ENCODE data around the gene MLYCD. TPM values are rescaled to one million over a fixed set of nuclear protein-coding genes. Genes with fewer than 3 reads are reported as not detected.

Gene MLYCD
- total and polyA plus RNA-seq, 7 donors: 1.8 to 16.3 (median 9.3) TPM

GRCh38 chr16:83870830-83871229 lies 28.1 kb upstream of the MLYCD start:
- DNase-seq: no peak
- 20 to 52% methylated on average over 5 of the region's 5 CpGs for WGBS, 2 donors
- H3K4me3 ChIP-seq: no peak overlapping the region
- TF ChIP-seq POLR2AphosphoS5 (IDR thresholded peaks at IDR 0.05) (no peak), EP300 (IDR thresholded peaks at IDR 0.05) (no peak), POLR2A (IDR thresholded peaks at IDR 0.05) (no peak), CTCF (IDR thresholded peaks at IDR 0.05) (no peak)
- H3K27me3 ChIP-seq: no peaks in the 10 kb centered on the region
- H3K9me3 ChIP-seq: no peaks in the 10 kb centered on the region
- no peaks in the 10 kb centered on the region for H3K4me1 ChIP-seq
- intact Hi-C loops (cut with DNase I): no loop called here
- H3K36me3 ChIP-seq: no peaks in the 10 kb centered on the region
- H3K27ac ChIP-seq: no peak overlapping the region

- intact Hi-C loops (cut with DNase I): loop anchor here (2.0 kb wide), 1 partner anchor 52 kb away; no protein-coding TSS in a partner anchor
- no peak overlapping the region for H3K27ac ChIP-seq
- no peak overlapping the region for H3K4me3 ChIP-seq
- no peaks in the 10 kb centered on the region for H3K36me3 ChIP-seq
- H3K4me1 ChIP-seq: no peaks in the 10 kb centered on the region
- H3K27me3 ChIP-seq: no peaks in the 10 kb centered on the region
- DNase-seq: no peak
- no peaks in the 10 kb centered on the region for H3K9me3 ChIP-seq
- TF ChIP-seq POLR2AphosphoS5 (IDR thresholded peaks at IDR 0.05): no peak
- TF ChIP-seq CTCF (IDR thresholded peaks at IDR 0.05): peak in 3 of 4 experiments; percentile 19 to 31 (median 31)
- 37 to 39% methylated on average over 6 of the region's 6 CpGs for WGBS, 2 donors
Measured at GRCh38 chr16:83878838-83879237, 20.1 kb upstream of the MLYCD start.

- H3K27me3 ChIP-seq: no peaks in the 10 kb centered on the region
- no peaks in the 10 kb centered on the region for H3K9me3 ChIP-seq
- H3K36me3 ChIP-seq: no peaks in the 10 kb centered on the region
- TF ChIP-seq POLR2AphosphoS5 (IDR thresholded peaks at IDR 0.05): no peak
- no peak for TF ChIP-seq POLR2A (IDR thresholded peaks at IDR 0.05)
- no peak for TF ChIP-seq CTCF (IDR thresholded peaks at IDR 0.05)
- TF ChIP-seq EP300 (IDR thresholded peaks at IDR 0.05): no peak
- no peak overlapping the region for H3K27ac ChIP-seq
- no peak overlapping the region for H3K4me3 ChIP-seq
- no peaks in the 10 kb centered on the region for H3K4me1 ChIP-seq
- WGBS, 2 donors: 82 to 84% methylated on average over 8 of the region's 8 CpGs
- intact Hi-C loops (cut with DNase I): no loop called here
- no peak for DNase-seq
Measured at GRCh38 chr16:83882163-83882885, 16.6 kb upstream of the MLYCD start.

- H3K4me1 ChIP-seq: no peaks in the 10 kb centered on the region
- H3K9me3 ChIP-seq: no peaks in the 10 kb centered on the region
- DNase-seq: no peak
- no peak overlapping the region for H3K4me3 ChIP-seq
- no peaks in the 10 kb centered on the region for H3K27me3 ChIP-seq
- 92 to 94% methylated on average over 13 of the region's 13 CpGs for WGBS, 2 donors
- TF ChIP-seq EP300 (IDR thresholded peaks at IDR 0.05) (no peak), CTCF (IDR thresholded peaks at IDR 0.05) (no peak), POLR2A (IDR thresholded peaks at IDR 0.05) (no peak), POLR2AphosphoS5 (IDR thresholded peaks at IDR 0.05) (no peak)
- intact Hi-C loops (cut with DNase I): no loop called here
- H3K27ac ChIP-seq: no peak overlapping the region
- H3K36me3 ChIP-seq: no peaks in the 10 kb centered on the region
Measured at GRCh38 chr16:83886199-83886971, 12.5 kb upstream of the MLYCD start.
